Pancreas (tissue), 10 donors: ENCODE measurements around the gene PDCD7. TPM values are rescaled to one million over a fixed set of nuclear protein-coding genes. Genes with fewer than 3 reads are reported as not detected.

Experiments used
- ATAC-seq, 4 donors: fragments of 200-7000 bp; cut with Tn5 transposase; one replicate each; pipeline versions ENCODE4 v1.8.0 to v1.9.1; 2020; ENCODE audit warnings: mild to moderate bottlenecking in 4 of 4, moderate library complexity in 4 of 4
- DNase-seq, 6 donors: peaks; one replicate each; pipeline ENCODE4 v3.0.0-alpha.2; 2020
- FAIRE-seq: peaks from 2 replicates; lab custom pipeline; 2012; peaks lifted over from hg19 to GRCh38; lab: Jason Lieb, UNC
- H3K27ac ChIP-seq, 4 donors: fragments of 200-600 bp; sonication (generic); 1 replicate in 3 of 4; 2 replicates in 1 of 4; pipeline versions ENCODE4 v1.5.0 to v1.8.0; 2020
- H3K27me3 ChIP-seq, 4 donors: fragments of 200-600 bp; one replicate each; pipeline ENCODE4 v1.8.0; 2021
- H3K36me3 ChIP-seq, 3 donors: fragments of 200-600 bp; sonication (generic) in 1 of 3; one replicate each; pipeline versions ENCODE4 v1.5.0 to v1.8.0; 2020 to 2021
- H3K4me1 ChIP-seq, 3 donors: fragments of 200-600 bp; one replicate each; pipeline ENCODE4 v1.8.0; 2021
- H3K4me3 ChIP-seq, 4 donors: fragments of 200-600 bp; sonication (generic) in 2 of 4; one replicate each; pipeline versions ENCODE4 v1.5.0 to v1.8.0; 2020 to 2021
- H3K9me3 ChIP-seq, 4 donors: fragments of 200-600 bp; one replicate each; pipeline ENCODE4 v1.8.0; 2021
- WGBS, 2 donors: extraction: QIAGEN DNeasy Blood & Tissue Kit; methylation state at CpG; one replicate each; pipeline ENCODE4 v1.1.7; 2013; 5-methylcytosine and 5-hydroxymethylcytosine counted together
- intact Hi-C, 3 donors: fragments of 100-400 bp; cut with DNase I; formaldehyde crosslinking; loops; one replicate each; pipeline versions ENCODE4 v1.11.1 to v1.14.2; 2022
- polyA plus RNA-seq, 2 donors: library from polyadenylated mRNA; stranded (reverse); fragments of 200-250 nt; gene quantifications; one replicate each; pipeline ENCODE4 v1.2.3, GENCODE V29; 2013
- total RNA-seq, 6 donors: library from RNA; stranded (reverse); fragmentation: NEBNext Ultra II Directional in 4 of 6; extraction: Animal tissue kit (Norgen Biotek cat#: 25700) in 4 of 6; gene quantifications; one replicate each; pipeline versions ENCODE4 v1.2.1 to v1.2.4, GENCODE V29; 2021 to 2023
- TF ChIP-seq, protein P1 (sequence below), 4 donors: fragments of 200-600 bp; sonication (generic) in 3 of 4; IDR thresholded peaks; one replicate each; pipeline versions ENCODE4 v1.5.0 to v1.8.0; 2021; ENCODE audit warnings: antibody characterized with exemption in 4 of 4
- donor health status: healthy with polysubstance abuse.
- donor health status: DM: no; HTN: no; CAD: no; lungs with moderate emphysema.
- donor health status: DM: no; HTN: no; CAD: no.
- donor health status: control.
- donor health status: control.
- donor health status: Bipolar disorder and iron deficiency.
- donor health status: DM: yes; HTN: yes; CAD: no.
- donor health status: DM: no; HTN: no; CAD: no.
- donor health status: DM: no; HTN: no; CAD: no.
- donor health status: DM: yes; HTN: yes; CAD: no.

Gene PDCD7
- total and polyA plus RNA-seq, 8 donors, result 7.3 to 13.1 (median 9.3) TPM

DNA sequence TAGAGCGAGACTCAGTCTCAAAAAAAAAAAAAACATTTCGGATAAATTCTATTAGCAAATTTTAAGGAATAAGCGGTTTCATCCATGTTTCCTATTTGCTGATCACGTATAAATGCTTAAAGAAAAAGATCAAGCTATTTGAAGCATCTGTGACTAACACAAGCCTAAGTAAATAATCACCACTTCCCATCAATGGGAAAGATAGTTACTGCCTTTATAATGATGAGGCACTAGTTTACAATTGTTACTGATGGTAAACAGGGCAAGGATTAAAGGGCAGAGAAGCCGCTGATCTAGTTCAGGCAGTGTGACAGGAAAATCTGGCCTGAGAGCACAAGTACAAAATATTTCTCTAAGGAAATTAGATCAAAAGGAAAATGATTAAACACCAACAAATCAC, 37.8 kb upstream of the PDCD7 start:
- Histone ChIP-seq H3K9me3 (no peaks in the 10 kb centered on the region), H3K27me3 (no peaks in the 10 kb centered on the region), H3K36me3 (peaks cover 0 to 30% (median 7%) of the 10 kb centered on the region in 3 donors), H3K4me1 (peaks cover 0 to under 1% (median 0%) of the 10 kb centered on the region in 3 donors), H3K4me3 (no peak overlapping the region), H3K27ac (no peak overlapping the region)
- no peak for DNase-seq
- TF ChIP-seq, protein P1, sequence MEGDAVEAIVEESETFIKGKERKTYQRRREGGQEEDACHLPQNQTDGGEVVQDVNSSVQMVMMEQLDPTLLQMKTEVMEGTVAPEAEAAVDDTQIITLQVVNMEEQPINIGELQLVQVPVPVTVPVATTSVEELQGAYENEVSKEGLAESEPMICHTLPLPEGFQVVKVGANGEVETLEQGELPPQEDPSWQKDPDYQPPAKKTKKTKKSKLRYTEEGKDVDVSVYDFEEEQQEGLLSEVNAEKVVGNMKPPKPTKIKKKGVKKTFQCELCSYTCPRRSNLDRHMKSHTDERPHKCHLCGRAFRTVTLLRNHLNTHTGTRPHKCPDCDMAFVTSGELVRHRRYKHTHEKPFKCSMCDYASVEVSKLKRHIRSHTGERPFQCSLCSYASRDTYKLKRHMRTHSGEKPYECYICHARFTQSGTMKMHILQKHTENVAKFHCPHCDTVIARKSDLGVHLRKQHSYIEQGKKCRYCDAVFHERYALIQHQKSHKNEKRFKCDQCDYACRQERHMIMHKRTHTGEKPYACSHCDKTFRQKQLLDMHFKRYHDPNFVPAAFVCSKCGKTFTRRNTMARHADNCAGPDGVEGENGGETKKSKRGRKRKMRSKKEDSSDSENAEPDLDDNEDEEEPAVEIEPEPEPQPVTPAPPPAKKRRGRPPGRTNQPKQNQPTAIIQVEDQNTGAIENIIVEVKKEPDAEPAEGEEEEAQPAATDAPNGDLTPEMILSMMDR (IDR thresholded peaks at IDR 0.05), result no peak
- no peak for FAIRE-seq
- intact Hi-C loops, result no loop called here
- no peak for ATAC-seq
- 94 to 95% methylated on average over 5 of the region's 5 CpGs for WGBS, 2 donors

DNA sequence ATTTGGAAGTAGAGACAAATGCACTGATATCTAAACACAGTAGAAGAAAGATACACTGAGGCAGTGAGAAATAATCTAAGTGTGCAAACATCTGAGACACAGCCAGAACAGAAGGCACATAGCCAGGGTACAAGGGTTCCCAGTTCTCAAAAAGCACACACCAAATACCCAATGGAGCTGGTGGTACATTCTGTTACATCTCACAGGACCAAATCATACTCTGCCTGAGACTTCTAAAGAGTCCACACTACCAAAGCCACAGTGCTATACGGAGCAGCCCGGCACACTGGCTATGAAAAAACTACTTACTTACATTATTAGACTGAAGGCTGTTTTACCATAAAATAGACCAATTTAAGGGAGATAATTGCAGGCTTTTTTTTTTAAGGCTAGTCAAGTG, 32.3 kb upstream of the PDCD7 start:
- FAIRE-seq (no peak), DNase-seq (no peak), ATAC-seq (peak in 1 of 4 donors; percentile 36)

DNA sequence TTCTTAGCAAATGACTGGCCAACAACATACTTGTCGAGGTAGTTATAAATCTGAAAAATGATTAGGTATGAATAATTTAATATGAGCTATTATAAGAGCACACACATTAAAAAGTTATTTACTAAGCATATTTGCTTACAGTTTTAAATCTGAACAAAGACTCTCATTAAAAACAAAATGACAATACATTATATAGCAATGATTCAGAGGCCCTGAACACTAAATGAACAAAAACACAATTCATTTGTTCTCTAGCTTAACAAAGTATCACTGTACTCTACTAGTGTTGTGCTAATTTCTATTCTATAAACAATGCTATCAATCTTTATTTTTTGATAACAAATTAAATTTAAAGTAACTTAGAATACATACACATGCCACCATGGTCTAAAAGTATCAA, 30.5 kb upstream of the PDCD7 start:
- Histone ChIP-seq H3K27me3 (no peaks in the 10 kb centered on the region), H3K9me3 (no peaks in the 10 kb centered on the region), H3K4me3 (no peak overlapping the region), H3K36me3 (peaks cover 4 to 30% (median 12%) of the 10 kb centered on the region in 3 donors), H3K27ac (no peak overlapping the region), H3K4me1 (peaks cover 0 to 6% (median 0%) of the 10 kb centered on the region in 3 donors)
- ATAC-seq (no peak), FAIRE-seq (no peak), DNase-seq (no peak)
- 54 to 79% methylated on average over 1 of the region's 1 CpG for WGBS, 2 donors
- TF ChIP-seq, protein P1 (IDR thresholded peaks at IDR 0.05), result no peak
- intact Hi-C loops, result no loop called here

More for the DNA sequence above, 32.3 kb upstream of the PDCD7 start:
- peaks cover 4 to 41% (median 16%) of the 10 kb centered on the region in 3 donors for H3K36me3 ChIP-seq
- intact Hi-C loops, result no loop called here
- WGBS, 2 donors, result 88 to 89% methylated on average over 2 of the region's 2 CpGs
- peaks cover 0 to 6% (median 0%) of the 10 kb centered on the region in 3 donors for H3K4me1 ChIP-seq
- no peaks in the 10 kb centered on the region for H3K27me3 ChIP-seq
- H3K9me3 ChIP-seq, result no peaks in the 10 kb centered on the region
- H3K4me3 ChIP-seq, result no peak overlapping the region
- TF ChIP-seq, protein P1 (IDR thresholded peaks at IDR 0.05), result no peak
- no peak overlapping the region for H3K27ac ChIP-seq

- Histone ChIP-seq H3K36me3 (peaks cover 4 to 33% (median 18%) of the 10 kb centered on the region in 3 donors), H3K4me3 (no peak overlapping the region), H3K9me3 (no peaks in the 10 kb centered on the region), H3K27me3 (no peaks in the 10 kb centered on the region), H3K27ac (no peak overlapping the region), H3K4me1 (peaks cover 0 to 6% (median 0%) of the 10 kb centered on the region in 3 donors)
- TF ChIP-seq, protein P1 (IDR thresholded peaks at IDR 0.05), result no peak
- DNase-seq, result no peak
- no peak for ATAC-seq
- no peak for FAIRE-seq
- WGBS, 2 donors, result 87 to 88% methylated on average over 4 of the region's 4 CpGs
- intact Hi-C loops, result no loop called here
Measured at GRCh38 chr15:65163041-65163440, 29.4 kb upstream of the PDCD7 start.

DNA sequence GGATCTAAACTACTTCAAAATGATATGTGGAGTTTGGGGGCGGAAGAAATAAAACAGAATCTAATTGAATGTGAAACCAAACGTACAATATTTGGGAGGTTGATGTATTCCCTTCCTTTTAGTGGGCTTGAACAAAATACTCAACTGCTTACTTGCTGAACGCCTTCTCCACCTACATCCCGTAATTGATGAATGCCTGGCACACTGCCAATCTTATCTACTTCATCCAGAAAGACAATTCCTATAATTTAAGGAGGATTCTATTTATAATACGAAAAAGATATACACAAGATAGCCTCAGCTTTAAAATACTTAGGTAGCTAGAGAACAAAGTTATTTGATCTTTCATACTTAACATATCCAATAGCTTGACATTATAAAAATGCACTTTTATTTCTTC, 23.1 kb upstream of the PDCD7 start:
- FAIRE-seq, result no peak
- Histone ChIP-seq H3K36me3 (peaks cover 3 to 69% (median 24%) of the 10 kb centered on the region in 3 donors), H3K4me3 (no peak overlapping the region), H3K4me1 (no peaks in the 10 kb centered on the region), H3K27ac (no peak overlapping the region), H3K27me3 (no peaks in the 10 kb centered on the region), H3K9me3 (no peaks in the 10 kb centered on the region)
- ATAC-seq, result no peak
- TF ChIP-seq, protein P1 (IDR thresholded peaks at IDR 0.05), result no peak
- DNase-seq, result no peak
- intact Hi-C loops, result no loop called here
- 78 to 80% methylated on average over 5 of the region's 5 CpGs for WGBS, 2 donors
